WTC11 (cell line): ENCODE measurements around the gene NTSR1. TPM values are rescaled to one million over a fixed set of nuclear protein-coding genes. Genes with fewer than 3 reads are reported as not detected.

Source experiments
- ATAC-seq: fragments of 200-7000 bp; cut with Tn5 transposase; 2 replicates; pipeline ENCODE4 v1.10.0; 2021; ENCODE audit warnings: mild to moderate bottlenecking, moderate library complexity
- CTCF ChIA-PET: fragments of 300-600 bp; sonication (Branson Sonifier 250); formaldehyde crosslinking; loops from one replicate; lab custom pipeline; 2021; ENCODE audit warnings: antibody characterized with exemption; lab: Charles Lee
- POLR2A ChIA-PET: fragments of 350-600 bp; sonication (Branson Sonifier 250); formaldehyde crosslinking; loops from one replicate; lab custom pipeline; 2021; ENCODE audit warnings: antibody characterized with exemption; lab: Charles Lee
- DNase-seq: peaks from one replicate; pipeline ENCODE4 v3.0.0; 2021; ENCODE audit warnings: low spot score
- H3K27ac Mint-ChIP-seq: 2 replicates; pipeline ENCODE4 v1.8.0; 2021; ENCODE audit warnings: mixed read lengths
- H3K27me3 Mint-ChIP-seq: 2 replicates; pipeline ENCODE4 v1.8.0; 2021; ENCODE audit warnings: low read depth, mild to moderate bottlenecking, moderate library complexity, mixed read lengths
- H3K36me3 Mint-ChIP-seq: 2 replicates; pipeline ENCODE4 v1.8.0; 2021; ENCODE audit warnings: mixed read lengths
- H3K4me1 Mint-ChIP-seq: 2 replicates; pipeline ENCODE4 v1.8.0; 2022; ENCODE audit warnings: mixed read lengths
- H3K4me3 Mint-ChIP-seq: 2 replicates; pipeline ENCODE4 v1.8.0; 2021; ENCODE audit warnings: mild to moderate bottlenecking, moderate library complexity, mixed read lengths
- H3K9me3 Mint-ChIP-seq: 2 replicates; pipeline ENCODE4 v1.8.0; 2021; ENCODE audit warnings: mixed read lengths
- ATF3 ChIP-seq: sonication (generic); formaldehyde crosslinking; conservative IDR thresholded peaks from 2 replicates; pipeline ENCODE4 v1.8.1; 2022; ENCODE audit warnings: mild to moderate bottlenecking, missing genetic modification reagents
- ERG ChIP-seq: fragments of 250-450 bp; sonication (Bioruptor Pico); IDR thresholded peaks from 2 replicates; pipeline ENCODE4 v1.8.0; 2021; ENCODE audit warnings: mild to moderate bottlenecking
- HMGA2 ChIP-seq: fragments of 250-450 bp; sonication (Bioruptor Pico); IDR thresholded peaks from 2 replicates; pipeline ENCODE4 v1.4.0; 2021; ENCODE audit warnings: mild to moderate bottlenecking, moderate library complexity
- IRF1 ChIP-seq: sonication (generic); formaldehyde crosslinking; IDR thresholded peaks from 2 replicates; pipeline ENCODE4 v1.8.0; 2023; ENCODE audit warnings: missing genetic modification reagents
- MYBL2 ChIP-seq: sonication (generic); formaldehyde crosslinking; IDR thresholded peaks from 2 replicates; pipeline ENCODE4 v1.8.1; 2023; ENCODE audit warnings: mild to moderate bottlenecking, moderate library complexity, missing genetic modification reagents
- STAT6 ChIP-seq: sonication (generic); formaldehyde crosslinking; conservative IDR thresholded peaks from 2 replicates; pipeline ENCODE4 v1.8.1; 2023; ENCODE audit warnings: mild to moderate bottlenecking, low read depth, missing genetic modification reagents, moderate library complexity
- ZBTB43 ChIP-seq: sonication (generic); formaldehyde crosslinking; IDR thresholded peaks from 2 replicates; pipeline ENCODE4 v1.8.1; 2023; ENCODE audit warnings: mild to moderate bottlenecking, missing genetic modification reagents
- ZNF138 ChIP-seq: sonication (generic); formaldehyde crosslinking; conservative IDR thresholded peaks from 2 replicates; pipeline ENCODE4 v1.8.1; 2022; ENCODE audit warnings: mild to moderate bottlenecking, moderate library complexity, missing genetic modification reagents
- ZNF281 ChIP-seq: sonication (generic); formaldehyde crosslinking; IDR thresholded peaks from 2 replicates; pipeline ENCODE4 v1.8.0; 2023; ENCODE audit warnings: mild to moderate bottlenecking, missing genetic modification reagents
- ZNF317 ChIP-seq: sonication (generic); formaldehyde crosslinking; IDR thresholded peaks from 2 replicates; pipeline ENCODE4 v1.8.1; 2023; ENCODE audit warnings: low read depth, mild to moderate bottlenecking, moderate library complexity, missing genetic modification reagents, borderline replicate concordance
- ZNF512 ChIP-seq: sonication (generic); formaldehyde crosslinking; IDR thresholded peaks from 2 replicates; pipeline ENCODE4 v1.8.1; 2022; ENCODE audit warnings: missing genetic modification reagents, borderline replicate concordance
- ZNF671 ChIP-seq: fragments of 250-450 bp; sonication (Bioruptor Pico); IDR thresholded peaks from 2 replicates; pipeline ENCODE4 v1.8.0; 2021; ENCODE audit warnings: mild to moderate bottlenecking
- ZSCAN18 ChIP-seq: fragments of 250-450 bp; sonication (Bioruptor Pico); IDR thresholded peaks from 2 replicates; pipeline ENCODE4 v2.1.2; 2022; ENCODE audit warnings: mild to moderate bottlenecking, moderate library complexity
- total RNA-seq: library from RNA; stranded (reverse); gene quantifications from 3 replicates; pipeline ENCODE4 v1.2.3, GENCODE V29; 2021

Gene NTSR1
- total RNA-seq, 1 experiment from 2014 or later = 0.63 TPM

- TF ChIP-seq ZNF512 (CRISPR knock-in tag) (no peak), ATF3 (CRISPR knock-in tag) (no peak), ZNF671 (no peak), ERG (CRISPR knock-in tag) (no peak)
- H3K9me3 Mint-ChIP-seq = peaks cover 28% of the 10 kb centered on the region
- H3K27ac Mint-ChIP-seq = no peak overlapping the region
- H3K27me3 Mint-ChIP-seq = peaks cover 12% of the 10 kb centered on the region
- CTCF ChIA-PET = interaction anchor here (1.1 to 2.6 kb wide), 2 partner anchors 28 to 69 kb away, joined by 3 to 10 read pairs; no protein-coding TSS in a partner anchor
- DNase-seq (no peak), ATAC-seq (no peak)
- no peak overlapping the region for H3K4me3 Mint-ChIP-seq
- POLR2A ChIA-PET = no interaction called here
- H3K36me3 Mint-ChIP-seq = peaks cover 12% of the 10 kb centered on the region
- H3K4me1 Mint-ChIP-seq = no peaks in the 10 kb centered on the region
Observed at GRCh38 chr20:62722627-62723026, 14.0 kb downstream of the NTSR1 start.

- ATAC-seq (no peak), DNase-seq (no peak)
- H3K4me3 Mint-ChIP-seq = no peak overlapping the region
- CTCF ChIA-PET = interaction anchor here (0.7 to 2.6 kb wide), 5 partner anchors 11 to 68 kb away, joined by 3 to 10 read pairs (median 4); partner anchors contain the start of gene NTSR1
- POLR2A ChIA-PET = no interaction called here
- H3K36me3 Mint-ChIP-seq = peaks cover 12% of the 10 kb centered on the region
- H3K27ac Mint-ChIP-seq = no peak overlapping the region
- no peaks in the 10 kb centered on the region for H3K4me1 Mint-ChIP-seq
- peaks cover 28% of the 10 kb centered on the region for H3K9me3 Mint-ChIP-seq
- TF ChIP-seq IRF1 (CRISPR knock-in tag) (no peak), ZNF317 (CRISPR knock-in tag) (no peak), ZNF138 (CRISPR knock-in tag) (no peak), ZSCAN18 (no peak), ZNF281 (CRISPR knock-in tag) (no peak), HMGA2 (CRISPR knock-in tag) (no peak), STAT6 (no peak), ZBTB43 (no peak), MYBL2 (CRISPR knock-in tag) (no peak)
- H3K27me3 Mint-ChIP-seq = peaks cover 12% of the 10 kb centered on the region
Observed at GRCh38 chr20:62723351-62723750, 14.7 kb downstream of the NTSR1 start.
